Progenitor cell of endocrine pancreas (in vitro differentiated cells): ENCODE results near the gene TMEM258. TPM values are rescaled to one million over a fixed set of nuclear protein-coding genes. Genes with fewer than 3 reads are reported as not detected.

Experiments
- DNase-seq: peaks from one replicate; pipeline ENCODE4 v3.0.0; 2021; ENCODE audit warnings: low spot score; ENCODE audit not compliant: unreplicated experiment
- H3K27ac Mint-ChIP-seq: 2 replicates; pipeline ENCODE4 v1.8.0; 2021; ENCODE audit warnings: mild to moderate bottlenecking, moderate library complexity, mixed read lengths
- H3K27me3 Mint-ChIP-seq: 2 replicates; pipeline ENCODE4 v1.8.0; 2021; ENCODE audit warnings: mixed read lengths
- H3K36me3 Mint-ChIP-seq: 2 replicates; pipeline ENCODE4 v1.8.0; 2022; ENCODE audit warnings: mixed read lengths; ENCODE audit not compliant: insufficient read depth
- H3K4me1 Mint-ChIP-seq: 2 replicates; pipeline ENCODE4 v1.8.0; 2021; ENCODE audit warnings: low read depth, mixed read lengths
- H3K4me3 Mint-ChIP-seq: 2 replicates; pipeline ENCODE4 v1.8.0; 2021; ENCODE audit warnings: low read depth, mild to moderate bottlenecking, moderate library complexity, mixed read lengths
- H3K9me3 Mint-ChIP-seq: 2 replicates; pipeline ENCODE4 v1.8.0; 2021; ENCODE audit warnings: low read depth, mixed read lengths
- CTCF ChIP-seq: fragments of 200-600 bp; sonication (generic); IDR thresholded peaks from one replicate; pipeline ENCODE4 v1.5.0; 2021; ENCODE audit warnings: antibody characterized with exemption, mild to moderate bottlenecking; ENCODE audit not compliant: unreplicated experiment
- long read RNA-seq: library from polyadenylated mRNA; unstranded; transcript quantifications from one replicate; pipeline ENCODE4 v2.0.0, GENCODE V29; 2020
- total RNA-seq: library from RNA; stranded (reverse); gene quantifications from 2 replicates; pipeline ENCODE4 v1.2.1, GENCODE V29; 2021

The TMEM258 gene
- 175 and 185 TPM in 2 replicates for total RNA-seq
- long read RNA-seq, transcript TMEM258-204 (4 exons, 575 nt): major isoform, 39 of 52 reads
- long read RNA-seq, partial matches to known transcripts: 7 of 52 reads
- long read RNA-seq, other reads (novel, unspliced or antisense): 2 of 52 reads

GRCh38 chr11:61792310-61793082 is at the start of gene TMEM258, which contains the start of gene FEN1:
Gene TMEM258 (minus strand): TSS chr11:61792599. CDS start chr11:61792558, 41 bp downstream.
Gene FEN1 (plus strand): TSS chr11:61792911. CDS start chr11:61795362, 2,451 bp downstream.
- H3K4me3 Mint-ChIP-seq: peak within 1 kb of the TSS; percentile 92

DNA sequence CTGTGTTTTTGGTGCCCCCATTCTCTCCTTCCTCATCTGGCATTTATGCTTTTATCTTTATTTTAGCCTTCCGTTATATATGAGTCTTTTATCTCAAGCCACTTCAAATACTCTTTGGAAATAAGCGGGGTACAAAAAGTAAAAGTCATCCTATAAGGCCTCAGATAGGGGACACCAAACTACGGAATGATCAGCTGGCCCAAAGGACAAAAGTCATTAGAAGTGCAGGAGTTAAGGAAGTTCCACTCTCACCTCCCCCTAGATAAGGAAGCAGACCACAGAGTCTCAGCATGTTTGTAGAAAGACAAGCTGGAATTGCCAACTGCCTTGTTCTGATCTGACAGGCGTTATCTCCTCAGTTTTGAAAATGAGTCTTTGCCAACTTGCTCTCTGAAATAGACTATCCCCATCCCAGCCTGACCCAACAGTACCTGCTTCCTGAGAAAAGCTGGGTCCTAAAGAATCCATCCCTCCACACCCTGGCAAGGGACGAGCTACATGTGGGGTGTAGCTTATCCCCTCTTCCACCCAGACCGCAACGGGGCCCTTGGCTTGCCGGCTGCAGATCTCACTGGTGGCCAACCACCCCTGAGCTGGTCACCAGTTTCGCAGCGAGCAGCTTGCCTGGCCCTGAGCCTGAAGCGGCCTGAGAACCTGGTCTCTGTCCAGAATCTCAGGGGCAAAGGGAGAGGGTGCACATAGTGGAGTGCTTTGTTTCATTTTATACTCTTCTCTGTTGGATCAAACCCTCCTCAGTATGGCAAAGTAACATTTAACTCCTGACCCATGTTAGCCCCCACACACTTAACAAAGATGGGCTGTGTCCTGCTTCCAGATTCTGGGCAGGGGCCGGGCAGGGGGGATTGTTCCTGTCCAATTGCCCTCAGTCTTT is 49.5 kb upstream of the TMEM258 start:
- Mint-ChIP-seq H3K36me3 (peaks cover 34% of the 10 kb centered on the region), H3K9me3 (no peaks in the 10 kb centered on the region), H3K4me1 (no peaks in the 10 kb centered on the region), H3K27ac (peak overlapping the region; percentile 45), H3K4me3 (no peak overlapping the region), H3K27me3 (no peaks in the 10 kb centered on the region)
- TF ChIP-seq CTCF: no peak
- no peak for DNase-seq

More at GRCh38 chr11:61792310-61793082, at the start of gene TMEM258, which contains the start of gene FEN1:
- no peak for TF ChIP-seq CTCF
- DNase-seq: peak; percentile 69
- H3K9me3 Mint-ChIP-seq: no peaks in the 10 kb centered on the region
- H3K36me3 Mint-ChIP-seq: peaks cover 11% of the 10 kb centered on the region
- peaks cover 15% of the 10 kb centered on the region for H3K4me1 Mint-ChIP-seq
- H3K27ac Mint-ChIP-seq: peak within 1 kb of the TSS; percentile 100
- no peaks in the 10 kb centered on the region for H3K27me3 Mint-ChIP-seq

DNA sequence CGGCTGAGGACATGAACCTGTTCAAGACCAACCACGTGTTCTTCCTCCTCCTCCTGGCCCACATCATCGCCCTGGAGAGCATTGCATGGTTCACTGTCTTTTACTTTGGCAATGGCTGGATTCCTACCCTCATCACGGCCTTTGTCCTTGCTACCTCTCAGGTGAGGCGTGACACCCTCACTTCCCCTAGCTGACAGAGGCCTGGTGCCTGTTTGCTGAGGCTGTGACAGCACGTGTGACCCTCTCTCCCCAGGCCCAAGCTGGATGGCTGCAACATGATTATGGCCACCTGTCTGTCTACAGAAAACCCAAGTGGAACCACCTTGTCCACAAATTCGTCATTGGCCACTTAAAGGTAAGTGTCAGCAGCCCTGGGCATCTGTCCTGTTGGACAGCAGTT is 48.0 kb upstream of the TMEM258 start:
- Mint-ChIP-seq H3K4me3 (no peak overlapping the region), H3K9me3 (no peaks in the 10 kb centered on the region), H3K27me3 (no peaks in the 10 kb centered on the region), H3K27ac (no peak overlapping the region), H3K36me3 (peaks cover 31% of the 10 kb centered on the region), H3K4me1 (peaks cover 2% of the 10 kb centered on the region)
- no peak for DNase-seq
- TF ChIP-seq CTCF: no peak

GRCh38 chr11:61839742-61840141 is 47.3 kb upstream of the TMEM258 start:
- no peaks in the 10 kb centered on the region for H3K9me3 Mint-ChIP-seq
- peaks cover 4% of the 10 kb centered on the region for H3K4me1 Mint-ChIP-seq
- no peak for DNase-seq
- no peak for TF ChIP-seq CTCF
- H3K27ac Mint-ChIP-seq: no peak overlapping the region
- no peaks in the 10 kb centered on the region for H3K27me3 Mint-ChIP-seq
- H3K4me3 Mint-ChIP-seq: no peak overlapping the region
- H3K36me3 Mint-ChIP-seq: peaks cover 30% of the 10 kb centered on the region

DNA sequence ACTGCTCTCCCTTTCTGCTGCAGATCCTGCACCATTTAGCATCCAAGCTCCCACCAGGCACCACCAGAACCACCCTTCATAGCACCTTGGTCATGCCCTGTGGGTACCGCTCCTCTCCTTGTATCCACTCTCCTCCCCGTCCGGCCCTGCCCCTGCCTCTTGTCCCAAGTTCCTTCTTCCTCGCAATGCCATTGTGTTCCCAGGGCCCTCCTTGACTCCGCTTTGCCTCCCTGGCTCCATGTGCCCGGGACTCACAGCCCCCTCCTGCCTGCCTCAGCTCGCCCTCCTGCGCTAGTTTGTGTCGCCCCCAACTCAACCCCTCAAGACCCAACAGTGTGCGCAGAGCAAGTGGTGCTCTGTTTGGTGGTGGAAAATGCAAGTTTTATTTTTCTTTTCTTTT is 46.5 kb upstream of the TMEM258 start:
- peaks cover 5% of the 10 kb centered on the region for H3K4me1 Mint-ChIP-seq
- H3K36me3 Mint-ChIP-seq: peaks cover 30% of the 10 kb centered on the region
- no peak overlapping the region for H3K4me3 Mint-ChIP-seq
- no peaks in the 10 kb centered on the region for H3K9me3 Mint-ChIP-seq
- TF ChIP-seq CTCF: no peak
- H3K27me3 Mint-ChIP-seq: no peaks in the 10 kb centered on the region
- no peak for DNase-seq
- H3K27ac Mint-ChIP-seq: peak overlapping the region; percentile 79
